Activated T-cell treated with anti-CD3 and anti-CD28 coated beads for 48 hours (primary cell): Measurements from ENCODE around the gene TMPRSS11E.
A peak's percentile ranks its signal among the peaks of the same experiment; 100 is the strongest.
"Not testable (repeated sequence)": the region's sequence is repeated elsewhere in the genome, so short reads cannot be mapped to it uniquely, and the experiment has no call there.

Experiments used
- DNase-seq: peaks from one replicate; pipeline ENCODE4 v3.0.0-alpha.2; 2020; ENCODE audit warnings: low read depth

TMPRSS11E gene

GRCh38 chr4:68462691-68463090, 15.4 kb downstream of the TMPRSS11E start:
- DNase-seq, result no peak

- DNase-seq, result no peak
Observed at GRCh38 chr4:68463796-68464195, 16.5 kb downstream of the TMPRSS11E start.

GRCh38 chr4:68465058-68465457, 17.8 kb downstream of the TMPRSS11E start:
- DNase-seq, result no peak

DNA sequence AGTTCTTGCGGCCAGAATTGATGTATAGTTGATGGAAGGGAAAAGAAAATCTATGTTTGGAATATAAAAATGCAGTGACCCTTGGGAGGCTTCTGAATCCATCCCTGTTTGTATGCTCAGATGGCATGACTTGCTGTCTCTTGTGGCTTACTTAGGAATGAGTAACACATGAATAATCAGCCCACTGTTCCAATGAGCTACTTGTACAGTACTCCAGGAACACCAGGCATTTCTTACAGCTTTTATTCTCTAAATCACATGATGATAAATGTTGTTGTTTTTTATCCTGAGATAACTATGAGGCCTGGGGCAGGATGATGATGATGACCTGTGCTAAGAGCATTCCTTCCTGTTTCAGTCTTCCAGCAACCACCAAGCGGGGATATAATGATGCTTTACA, 18.9 kb downstream of the TMPRSS11E start:
- no peak for DNase-seq

DNA sequence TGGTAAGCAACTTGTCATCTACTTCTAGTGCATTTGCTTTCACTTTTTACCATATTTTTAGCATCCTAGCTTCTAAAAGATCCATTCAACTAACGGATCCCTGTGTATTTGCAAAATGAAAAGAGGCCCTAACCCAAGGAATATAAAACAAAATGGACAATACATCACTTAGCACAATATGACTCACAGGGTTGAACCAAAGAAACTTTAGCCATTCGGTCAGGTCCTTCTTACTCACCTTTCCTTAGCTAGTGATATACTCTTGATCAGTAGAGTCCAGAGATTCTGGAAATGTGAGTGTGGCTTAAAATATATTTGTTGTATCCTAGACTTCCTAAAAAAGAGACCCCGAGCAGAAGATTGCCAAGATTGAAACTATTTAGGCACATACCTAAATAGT, 19.5 kb downstream of the TMPRSS11E start:
- no peak for DNase-seq

DNA sequence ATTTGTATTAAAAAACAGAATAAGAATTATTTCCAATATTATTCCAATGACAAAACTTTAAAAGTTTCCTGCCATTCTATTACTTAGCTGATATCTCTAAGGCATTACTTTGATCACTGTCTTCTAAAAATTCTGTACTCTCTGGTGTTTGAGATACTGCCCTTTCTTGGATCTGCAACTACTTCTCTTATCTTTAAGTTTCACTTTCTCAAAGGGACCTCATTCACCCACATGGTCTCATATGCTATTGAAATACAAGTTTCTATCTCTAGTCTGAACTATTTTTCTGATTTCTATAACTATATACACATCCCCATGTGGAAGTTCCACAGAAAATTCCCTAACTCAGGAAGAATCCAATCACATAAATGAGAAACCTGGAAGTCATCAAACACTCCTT, 22.2 kb downstream of the TMPRSS11E start:
- no peak for DNase-seq

GRCh38 chr4:68476191-68476590, 28.9 kb downstream of the TMPRSS11E start:
- no peak for DNase-seq

DNA sequence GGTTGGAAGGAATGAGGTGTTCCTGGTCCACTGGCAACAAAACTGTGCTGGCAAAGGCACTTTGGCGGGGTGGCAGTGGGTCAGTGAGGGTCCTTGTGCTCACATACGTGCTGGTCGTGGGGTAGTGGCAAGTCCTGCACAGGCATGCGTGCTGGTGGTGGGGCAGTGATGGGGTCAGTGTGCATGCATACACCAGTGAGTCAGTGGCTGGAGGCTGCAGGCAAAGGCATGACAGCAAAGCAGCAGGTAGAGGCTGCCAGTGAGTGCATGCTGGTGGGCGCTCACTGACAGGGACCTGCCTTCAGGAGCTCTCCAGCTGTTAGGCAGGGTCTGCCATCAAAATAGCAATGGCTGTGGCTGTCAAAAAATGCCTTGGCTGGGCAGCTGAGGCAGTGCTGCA, 42.1 kb downstream of the TMPRSS11E start:
- DNase-seq, result no peak

GRCh38 chr4:68490826-68491457, 43.7 kb downstream of the TMPRSS11E start:
- no peak for DNase-seq

GRCh38 chr4:68494688-68495087, 47.4 kb downstream of the TMPRSS11E start:
- DNase-seq, result no peak

DNA sequence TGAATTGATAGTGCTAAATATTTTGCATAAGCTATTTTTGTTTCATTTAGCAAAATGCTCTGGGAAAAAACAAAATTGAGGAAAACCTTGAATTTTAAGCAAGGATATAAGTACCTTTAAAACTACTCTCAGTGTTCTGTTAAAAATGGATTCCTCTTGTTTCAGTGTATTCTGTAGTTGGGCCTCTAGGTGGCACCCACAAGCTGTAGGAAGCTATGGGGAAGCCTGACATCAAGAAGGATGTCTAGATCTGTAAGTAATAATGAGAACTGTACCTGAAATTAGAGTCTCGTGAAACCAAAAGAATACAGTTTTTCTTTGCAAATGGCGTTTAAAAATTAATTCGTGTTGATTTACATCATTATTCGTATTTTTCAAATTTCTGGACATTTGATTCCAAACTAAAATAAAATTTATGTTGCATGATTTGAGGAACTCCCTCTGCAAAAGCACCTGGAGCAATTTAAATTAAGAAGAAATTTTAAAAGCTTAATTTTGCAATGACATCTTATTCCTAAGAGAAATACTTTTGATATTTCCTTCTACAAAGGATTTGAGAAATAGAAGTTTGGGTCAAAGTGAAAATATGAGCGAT, 51.2 kb downstream of the TMPRSS11E start:
- peak; percentile 31 for DNase-seq

- no peak for DNase-seq
Observed at GRCh38 chr4:68499021-68499420, 51.8 kb downstream of the TMPRSS11E start.

- DNase-seq, result not testable (repeated sequence)
Observed at GRCh38 chr4:68503462-68503861, 56.2 kb downstream of the TMPRSS11E start.

- DNase-seq, result not testable (repeated sequence)
Observed at GRCh38 chr4:68504836-68505235, 57.6 kb downstream of the TMPRSS11E start.

DNA sequence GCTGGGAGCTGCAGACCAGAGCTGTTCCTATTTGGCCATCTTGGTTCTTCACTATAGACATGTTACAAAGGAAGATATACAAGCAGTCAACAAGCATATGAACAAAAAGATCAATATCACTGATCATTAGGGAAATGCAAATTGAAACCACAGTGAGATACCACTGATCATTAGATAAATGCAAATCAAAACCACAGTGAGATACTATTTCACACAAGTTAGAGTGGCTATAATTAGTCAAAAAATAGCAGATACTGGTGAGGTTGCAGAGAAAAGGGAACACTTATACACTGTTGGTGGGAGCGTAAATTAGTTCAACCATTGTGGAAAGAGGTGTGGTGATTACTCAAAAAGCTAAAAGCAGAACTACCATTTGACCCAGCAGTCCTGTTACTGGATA, 58.2 kb downstream of the TMPRSS11E start:
- not testable (repeated sequence) for DNase-seq

DNA sequence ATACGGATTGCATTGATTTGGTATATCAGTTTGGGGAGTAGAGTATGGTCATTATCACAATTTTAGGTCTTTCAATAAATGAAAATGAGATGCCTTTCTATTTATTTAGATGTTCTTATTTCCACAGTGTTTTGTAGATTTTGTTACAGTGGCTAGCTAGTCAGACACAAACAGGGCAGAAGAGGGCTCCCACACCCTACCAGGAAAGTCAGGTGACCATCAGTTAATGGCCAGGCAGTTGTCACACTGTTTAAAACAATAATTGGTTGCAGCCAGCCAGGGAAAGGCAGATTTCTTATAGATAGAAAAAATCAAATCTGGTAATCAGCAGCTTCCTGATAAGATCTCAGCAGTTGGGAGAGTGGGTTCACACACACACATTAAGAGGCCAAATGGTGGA, 71.6 kb downstream of the TMPRSS11E start:
- no peak for DNase-seq

- no peak for DNase-seq
Observed at GRCh38 chr4:68520985-68521384, 73.7 kb downstream of the TMPRSS11E start.

DNA sequence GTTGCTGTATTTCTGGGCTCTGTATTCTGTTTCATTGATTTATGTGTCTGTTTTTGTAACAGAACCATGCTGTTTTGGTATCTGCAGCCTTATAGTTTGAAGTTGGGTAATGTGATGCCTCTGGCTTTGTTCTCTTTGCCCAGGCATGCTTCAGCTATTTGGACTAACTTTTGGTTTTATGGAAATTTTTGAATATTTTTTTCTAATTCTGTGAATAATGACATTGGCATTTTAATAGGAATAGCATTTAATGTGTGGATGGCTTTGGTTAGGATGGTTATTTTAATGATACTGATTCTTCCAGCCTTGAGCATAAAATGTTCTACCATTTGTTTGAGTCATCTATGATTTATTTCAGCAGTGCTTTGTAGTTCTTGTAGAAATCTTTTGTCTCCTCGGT, 75.0 kb downstream of the TMPRSS11E start:
- DNase-seq, result not testable (repeated sequence)

DNA sequence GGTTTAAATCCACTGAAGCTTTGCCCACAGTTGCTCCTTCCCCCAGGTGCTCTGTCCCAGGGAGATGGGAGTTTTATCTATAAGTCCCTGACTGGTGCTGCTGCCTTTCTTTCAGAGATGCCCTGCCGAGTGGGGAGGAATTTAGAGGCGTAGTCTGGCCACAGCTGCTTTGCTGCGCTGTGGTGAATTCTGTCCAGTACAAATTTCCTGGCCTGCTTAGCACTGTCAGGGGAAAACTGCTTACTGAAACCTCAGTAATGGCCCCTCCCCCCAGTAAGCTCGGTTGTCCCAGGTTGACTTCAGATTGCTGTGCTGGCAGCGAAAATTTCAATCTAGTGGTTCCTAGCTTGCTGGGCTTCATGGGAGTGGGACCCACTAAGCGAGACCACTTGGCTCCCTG, 88.7 kb downstream of the TMPRSS11E start:
- DNase-seq, result no peak

GRCh38 chr4:68536375-68536774, 89.1 kb downstream of the TMPRSS11E start:
- DNase-seq, result no peak

- DNase-seq, result not testable (repeated sequence)
Observed at GRCh38 chr4:68542742-68543141, 95.5 kb downstream of the TMPRSS11E start.
